GM12878 (cell line): ENCODE measurements around the gene SLC39A8. TPM values are rescaled to one million over a fixed set of nuclear protein-coding genes. Genes with fewer than 3 reads are reported as not detected.

ENCODE experiments used
- ATAC-seq: fragments of 200-7000 bp; cut with Tn5 transposase; 3 replicates; pipeline ENCODE4 v1.9.1; 2020; ENCODE audit warnings: mild to moderate bottlenecking, moderate library complexity
- BruUV-seq: library from RNA; stranded (reverse); fragments of 400-500 nt; replicated peaks from 2 replicates; lab custom pipeline; 2021; lab: Mats Ljungman, UMichigan
- CTCF ChIA-PET: fragments of 300-600 bp; sonication (Branson Sonifier 250); formaldehyde crosslinking; extraction: SDS; loops from one replicate; lab custom pipeline; 2021; ENCODE audit warnings: inconsistent platforms; lab: Yijun Ruan, JAX
- POLR2A ChIA-PET: fragments of 350-600 bp; formaldehyde crosslinking; extraction: SDS; loops from one replicate; lab custom pipeline; 2021; ENCODE audit warnings: inconsistent platforms; lab: Charles Lee
- RAD21 ChIA-PET: fragments of 300-600 bp; sonication (Branson Sonifier 250); formaldehyde crosslinking; loops from one replicate; lab custom pipeline; 2023; ENCODE audit warnings: antibody characterized with exemption; ENCODE audit not compliant: unreplicated experiment; lab: Charles Lee
- SMC1A ChIA-PET: fragments of 300-600 bp; sonication (Branson Sonifier 250); formaldehyde crosslinking; loops from one replicate; lab custom pipeline; 2023; ENCODE audit not compliant: unreplicated experiment, uncharacterized antibody; lab: Charles Lee
- DNase-seq: peaks from one replicate; pipeline ENCODE4 v3.0.0-alpha.2; 2011; ENCODE audit warnings: low read depth, low spot score
- FAIRE-seq: peaks from 3 replicates; lab custom pipeline; 2011; peaks lifted over from hg19 to GRCh38; lab: Jason Lieb, UNC
- H2AFZ ChIP-seq: 2 replicates; pipeline ENCODE4 v1.6.0; 2011; ENCODE audit warnings: low read depth, low read length, control low read depth; ENCODE audit not compliant: control insufficient read depth
- H3K27ac ChIP-seq: 2 replicates; pipeline ENCODE4 v1.5.1; 2011; ENCODE audit warnings: control low read depth; ENCODE audit not compliant: control insufficient read depth, insufficient read depth
- H3K27me3 ChIP-seq, 2 experiments: replicated peaks in 1 of 2; 2 replicates each; pipeline versions ENCODE4 v1.6.0 to v1.6.1; 2011; ENCODE audit warnings: low read length in 1 of 2; ENCODE audit not compliant: control insufficient read depth in 2 of 2, insufficient read depth in 2 of 2
- H3K36me3 ChIP-seq, 2 experiments: 2 replicates each; pipeline ENCODE4 v1.5.1; 2011; ENCODE audit warnings: low read length in 1 of 2; ENCODE audit not compliant: control insufficient read depth in 2 of 2, insufficient read depth in 2 of 2
- H3K4me1 ChIP-seq: 2 replicates; pipeline ENCODE4 v1.6.1; 2011; ENCODE audit warnings: mild to moderate bottlenecking, low read length, moderate library complexity, mixed read lengths; ENCODE audit not compliant: control insufficient read depth, insufficient read depth
- H3K4me2 ChIP-seq: 2 replicates; pipeline ENCODE4 v1.6.0; 2011; ENCODE audit warnings: control low read depth; ENCODE audit not compliant: control insufficient read depth, insufficient read depth
- H3K4me3 ChIP-seq: fragments of 200-600 bp; sonication (generic); 2 replicates; pipeline ENCODE4 v1.5.1; 2016
- H3K79me2 ChIP-seq: 2 replicates; pipeline ENCODE4 v1.6.0; 2011; ENCODE audit warnings: low read length; ENCODE audit not compliant: control insufficient read depth, insufficient read depth
- H3K9ac ChIP-seq: 2 replicates; pipeline ENCODE4 v1.8.0; 2011; ENCODE audit warnings: low read length, control low read depth, mixed read lengths; ENCODE audit not compliant: control insufficient read depth, insufficient read depth
- H3K9me3 ChIP-seq: replicated peaks from 3 replicates; pipeline ENCODE4 v1.5.1; 2011; ENCODE audit warnings: mild to moderate bottlenecking, low read length; ENCODE audit not compliant: control insufficient read depth, insufficient read depth
- H4K20me1 ChIP-seq: 2 replicates; pipeline ENCODE4 v1.6.0; 2011; ENCODE audit not compliant: control insufficient read depth, insufficient read depth
- BCL3 ChIP-seq: IDR thresholded peaks from 2 replicates; pipeline ENCODE4 v1.6.1; 2011; ENCODE audit warnings: borderline replicate concordance, low read depth, mild to moderate bottlenecking, moderate library complexity, low read length; ENCODE audit not compliant: insufficient read depth, poor library complexity, severe bottlenecking
- CBX3 ChIP-seq: fragments of 200-600 bp; sonication (generic); IDR thresholded peaks from 2 replicates; pipeline ENCODE4 v1.6.1; 2016; ENCODE audit warnings: low read depth, borderline replicate concordance
- PML ChIP-seq: IDR thresholded peaks from 2 replicates; pipeline ENCODE4 v1.6.1; 2012; ENCODE audit warnings: low read length, inconsistent platforms
- YY1 ChIP-seq: IDR thresholded peaks from 2 replicates; pipeline ENCODE4 v1.6.1; 2011; ENCODE audit warnings: low read depth, mild to moderate bottlenecking, low read length
- ZBED1 ChIP-seq: IDR thresholded peaks from 2 replicates; pipeline ENCODE4 v1.6.1; 2016; ENCODE audit warnings: borderline replicate concordance
- ZBTB4 ChIP-seq: fragments of 450-650 bp; formaldehyde crosslinking; IDR thresholded peaks from 2 replicates; pipeline ENCODE4 v1.4.0; 2022; ENCODE audit warnings: mild to moderate bottlenecking, moderate library complexity
- WGBS: methylation state at CpG from one replicate; pipeline ENCODE4 v1.1.6; 2016; ENCODE audit warnings: low lambda C conversion rate; ENCODE audit not compliant: insufficient replicate concordance, insufficient coverage; ENCODE audit errors: missing lambda C conversion rate; 5-methylcytosine and 5-hydroxymethylcytosine counted together
- in situ Hi-C: fragments of 300-500 bp; cut with MboI; formaldehyde crosslinking; loops from 9 replicates; pipeline ENCODE4 v1.14.3; 2018; ENCODE audit warnings: mixed read lengths
- intact Hi-C: fragments of 100-400 bp; cut with micrococcal nuclease; formaldehyde crosslinking; loops from one replicate; pipeline ENCODE4 v1.14.2; 2022; ENCODE audit not compliant: unreplicated experiment
- polyA plus RNA-seq, 11 experiments: library from polyadenylated mRNA; depleted of rRNA in 4 of 11; unstranded in 6 of 11; stranded (reverse) in 5 of 11; fragments of >200 nt; fragmentation: Nextera tagmentation in 4 of 11; fragmentation: Illumina TruSeq in 1 of 11; extraction: Ambion mirVana in 4 of 11; extraction: Trizol in 1 of 11; gene quantifications; 1 replicate in 1 of 11; 2 replicates in 10 of 11; pipeline versions ENCODE4 v1.2.1 to v1.2.3, GENCODE V29; 2011 to 2016; ENCODE audit warnings: inconsistent platforms in 2 of 11, missing spikeins in 2 of 11, low read depth in 1 of 11
- total RNA-seq, 4 experiments: library from RNA; depleted of rRNA in 3 of 4; stranded (reverse); fragments of >200 nt in 3 of 4; fragmentation: Illumina TruSeq in 1 of 4; extraction: Trizol in 1 of 4; gene quantifications; 2 replicates each; pipeline versions ENCODE4 v1.2.1 to v1.2.3, GENCODE V29; 2013 to 2021
- TF ChIP-seq, protein P1 (sequence below): fragments of 450-650 bp; IDR thresholded peaks from 2 replicates; pipeline ENCODE4 v1.6.1; 2017; ENCODE audit warnings: antibody characterized with exemption, mild to moderate bottlenecking, moderate library complexity
- TF ChIP-seq, protein P2 (sequence below): fragments of 450-650 bp; IDR thresholded peaks from 2 replicates; pipeline ENCODE4 v1.6.1; 2017; ENCODE audit warnings: borderline replicate concordance

The SLC39A8 gene
- total and polyA plus RNA-seq, 10 of the 15 experiments (the other 5 are each of a cell fraction or from before 2014, with no cell fraction given), result 7.9 to 47.8 (median 32.8) TPM

GRCh38 chr4:102316585-102316984 is 28.7 kb downstream of the SLC39A8 start:
- TF ChIP-seq PML, result no peak
- TF ChIP-seq BCL3, result no peak
- TF ChIP-seq, protein P1, sequence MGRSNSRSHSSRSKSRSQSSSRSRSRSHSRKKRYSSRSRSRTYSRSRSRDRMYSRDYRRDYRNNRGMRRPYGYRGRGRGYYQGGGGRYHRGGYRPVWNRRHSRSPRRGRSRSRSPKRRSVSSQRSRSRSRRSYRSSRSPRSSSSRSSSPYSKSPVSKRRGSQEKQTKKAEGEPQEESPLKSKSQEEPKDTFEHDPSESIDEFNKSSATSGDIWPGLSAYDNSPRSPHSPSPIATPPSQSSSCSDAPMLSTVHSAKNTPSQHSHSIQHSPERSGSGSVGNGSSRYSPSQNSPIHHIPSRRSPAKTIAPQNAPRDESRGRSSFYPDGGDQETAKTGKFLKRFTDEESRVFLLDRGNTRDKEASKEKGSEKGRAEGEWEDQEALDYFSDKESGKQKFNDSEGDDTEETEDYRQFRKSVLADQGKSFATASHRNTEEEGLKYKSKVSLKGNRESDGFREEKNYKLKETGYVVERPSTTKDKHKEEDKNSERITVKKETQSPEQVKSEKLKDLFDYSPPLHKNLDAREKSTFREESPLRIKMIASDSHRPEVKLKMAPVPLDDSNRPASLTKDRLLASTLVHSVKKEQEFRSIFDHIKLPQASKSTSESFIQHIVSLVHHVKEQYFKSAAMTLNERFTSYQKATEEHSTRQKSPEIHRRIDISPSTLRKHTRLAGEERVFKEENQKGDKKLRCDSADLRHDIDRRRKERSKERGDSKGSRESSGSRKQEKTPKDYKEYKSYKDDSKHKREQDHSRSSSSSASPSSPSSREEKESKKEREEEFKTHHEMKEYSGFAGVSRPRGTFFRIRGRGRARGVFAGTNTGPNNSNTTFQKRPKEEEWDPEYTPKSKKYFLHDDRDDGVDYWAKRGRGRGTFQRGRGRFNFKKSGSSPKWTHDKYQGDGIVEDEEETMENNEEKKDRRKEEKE, result no peak
- no peak for TF ChIP-seq YY1
- TF ChIP-seq ZBED1, result no peak
- TF ChIP-seq, protein P2, sequence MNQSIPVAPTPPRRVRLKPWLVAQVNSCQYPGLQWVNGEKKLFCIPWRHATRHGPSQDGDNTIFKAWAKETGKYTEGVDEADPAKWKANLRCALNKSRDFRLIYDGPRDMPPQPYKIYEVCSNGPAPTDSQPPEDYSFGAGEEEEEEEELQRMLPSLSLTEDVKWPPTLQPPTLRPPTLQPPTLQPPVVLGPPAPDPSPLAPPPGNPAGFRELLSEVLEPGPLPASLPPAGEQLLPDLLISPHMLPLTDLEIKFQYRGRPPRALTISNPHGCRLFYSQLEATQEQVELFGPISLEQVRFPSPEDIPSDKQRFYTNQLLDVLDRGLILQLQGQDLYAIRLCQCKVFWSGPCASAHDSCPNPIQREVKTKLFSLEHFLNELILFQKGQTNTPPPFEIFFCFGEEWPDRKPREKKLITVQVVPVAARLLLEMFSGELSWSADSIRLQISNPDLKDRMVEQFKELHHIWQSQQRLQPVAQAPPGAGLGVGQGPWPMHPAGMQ, result no peak
- TF ChIP-seq ZBTB4 (CRISPR knock-in tag), result no peak
- no peak for TF ChIP-seq CBX3
- ChIA-PET POLR2A (interaction anchor here (1.3 kb wide), 1 partner anchor 14 kb away, joined by 3 read pairs; no protein-coding TSS in a partner anchor), RAD21 (interaction anchor here (0.7 to 3.0 kb wide), 4 partner anchors 15 to 493 kb away, joined by 3 to 9 read pairs (median 6); partner anchors contain the start of gene SLC39A8), SMC1A (interaction anchor here (0.5 to 1.8 kb wide), 3 partner anchors 15 to 1176 kb away, joined by 3 to 7 read pairs (median 5); no protein-coding TSS in a partner anchor), CTCF (interaction anchor here (3.6 kb wide), 1 partner anchor 16 kb away, joined by 21 read pairs; no protein-coding TSS in a partner anchor)
- Histone ChIP-seq H3K27me3 (no peaks in the 10 kb centered on the region), H3K79me2 (peaks cover 10% of the 10 kb centered on the region), H2AFZ (no peak overlapping the region), H3K27ac (no peak overlapping the region), H3K4me1 (peaks cover 6% of the 10 kb centered on the region), H3K4me3 (no peak overlapping the region), H4K20me1 (no peaks in the 10 kb centered on the region), H3K36me3 (peaks cover 0 to 1% of the 10 kb centered on the region in 2 experiments; a peak in 3 of 4 replicates), H3K4me2 (no peak overlapping the region), H3K9me3 (peaks cover 6% of the 10 kb centered on the region; the same call in 2 of the 3 replicates), H3K9ac (no peak overlapping the region)
- intact Hi-C loops (no loop called here), in situ Hi-C loops (no loop called here)
- no peak for FAIRE-seq
- peak; percentile 22; the same call in 2 of the 3 replicates for ATAC-seq
- no TSS peak for BruUV-seq
- WGBS, result 100% methylated on average over 2 of the region's 2 CpGs
- DNase-seq, result no peak
